GM19395 (cell line): ENCODE measurements around the gene C2CD4C.
"Not testable (repeated sequence)": the region's sequence is repeated elsewhere in the genome, so short reads cannot be mapped to it uniquely, and the experiment has no call there.

ENCODE experiments used
- ATAC-seq: cut with Tn5 transposase; IDR thresholded peaks from one replicate; pipeline ENCODE4 v1.9.1; 2021; ENCODE audit warnings: mild to moderate bottlenecking, moderate library complexity; ENCODE audit not compliant: unreplicated experiment

Gene C2CD4C

DNA sequence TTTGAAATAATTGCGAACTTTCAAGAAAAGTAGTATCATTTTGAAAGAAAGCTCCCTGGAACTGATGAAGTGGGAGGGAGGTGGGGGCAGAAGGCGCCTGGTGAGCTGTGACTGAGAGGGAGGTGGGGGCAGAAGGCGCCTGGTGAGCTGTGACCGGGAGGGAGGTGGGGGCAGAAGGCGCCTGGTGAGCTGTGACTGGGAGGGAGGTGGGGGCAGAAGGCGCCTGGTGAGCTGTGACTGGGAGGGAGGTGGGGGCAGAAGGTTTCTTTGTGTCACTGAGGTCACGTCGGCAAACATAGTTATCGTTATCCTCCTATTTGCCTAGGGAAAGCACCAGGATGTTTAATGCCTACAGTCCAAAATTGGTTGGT is 24.2 kb downstream of the C2CD4C start:
- ATAC-seq: no peak

DNA sequence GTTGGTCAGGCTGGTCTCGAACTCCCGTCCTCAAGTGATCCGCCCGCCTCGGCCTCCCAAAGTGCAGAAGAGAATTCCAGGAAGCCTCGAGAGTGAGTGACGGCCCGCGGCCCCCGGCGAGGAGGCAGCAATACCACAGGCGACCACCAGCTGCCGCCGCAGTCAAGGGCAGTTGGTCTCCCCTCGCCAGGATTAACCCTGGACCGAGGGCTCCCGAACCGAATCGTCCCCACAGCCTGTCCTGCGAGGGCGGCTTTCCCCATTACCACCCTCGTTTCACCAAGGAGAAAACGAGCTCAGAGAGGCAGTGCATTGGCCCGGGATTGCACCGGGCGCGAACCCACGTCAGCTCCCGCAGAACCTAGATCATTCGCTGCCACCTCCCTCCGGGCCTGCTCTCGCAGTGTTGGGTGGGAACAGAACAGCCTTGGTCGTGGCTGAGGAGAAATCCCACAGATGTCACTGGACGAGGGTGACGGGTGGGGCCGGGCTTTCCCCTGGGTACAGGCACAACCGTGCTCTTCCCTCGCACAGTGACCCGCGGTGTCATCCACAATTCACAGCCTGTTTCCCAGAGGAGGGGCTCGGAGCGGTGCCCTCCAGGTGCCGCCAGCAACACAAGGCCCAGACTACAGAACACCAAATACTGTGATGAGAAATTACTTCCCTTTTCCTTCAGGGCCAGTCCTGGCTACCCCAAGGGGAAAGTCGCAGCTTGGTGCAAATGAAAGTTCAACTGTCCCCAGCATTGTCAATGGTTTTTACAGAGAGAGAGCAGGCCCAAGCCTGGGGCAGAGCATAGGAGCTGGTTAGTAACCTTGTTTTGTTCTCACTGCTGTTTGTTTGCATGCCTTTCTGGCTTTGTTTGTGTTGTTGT is 24.8 kb downstream of the C2CD4C start:
- no peak for ATAC-seq

GRCh38 chr19:383040-383439 is 25.9 kb downstream of the C2CD4C start:
- ATAC-seq: no peak

- ATAC-seq: not testable (repeated sequence)
Measured at GRCh38 chr19:382578-382977, 26.4 kb downstream of the C2CD4C start.

GRCh38 chr19:381901-382300 is 27.0 kb downstream of the C2CD4C start:
- not testable (repeated sequence) for ATAC-seq

GRCh38 chr19:380618-381219 is 28.2 kb downstream of the C2CD4C start:
- not testable (repeated sequence) for ATAC-seq

DNA sequence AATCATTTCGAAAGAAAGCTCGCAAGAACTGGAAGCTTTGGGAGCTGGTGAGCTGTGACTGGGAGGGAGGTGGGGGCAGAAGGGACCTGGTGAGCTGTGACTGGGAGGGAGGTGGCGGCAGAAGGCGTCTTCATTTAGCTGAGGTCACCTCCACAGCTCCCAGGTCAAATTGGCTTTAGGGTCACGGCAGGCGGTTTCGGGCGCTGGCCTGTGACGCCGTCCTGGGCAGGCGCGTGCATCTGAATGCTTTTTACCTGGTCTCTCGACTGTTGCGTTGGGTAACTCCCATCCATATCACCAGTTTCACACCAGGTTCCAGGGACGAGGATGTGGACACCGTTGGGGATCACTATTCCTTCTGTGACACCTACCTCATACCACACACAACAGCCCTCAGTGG is 29.2 kb downstream of the C2CD4C start:
- no peak for ATAC-seq

- no peak for ATAC-seq
Measured at GRCh38 chr19:378706-379105, 30.2 kb downstream of the C2CD4C start.

DNA sequence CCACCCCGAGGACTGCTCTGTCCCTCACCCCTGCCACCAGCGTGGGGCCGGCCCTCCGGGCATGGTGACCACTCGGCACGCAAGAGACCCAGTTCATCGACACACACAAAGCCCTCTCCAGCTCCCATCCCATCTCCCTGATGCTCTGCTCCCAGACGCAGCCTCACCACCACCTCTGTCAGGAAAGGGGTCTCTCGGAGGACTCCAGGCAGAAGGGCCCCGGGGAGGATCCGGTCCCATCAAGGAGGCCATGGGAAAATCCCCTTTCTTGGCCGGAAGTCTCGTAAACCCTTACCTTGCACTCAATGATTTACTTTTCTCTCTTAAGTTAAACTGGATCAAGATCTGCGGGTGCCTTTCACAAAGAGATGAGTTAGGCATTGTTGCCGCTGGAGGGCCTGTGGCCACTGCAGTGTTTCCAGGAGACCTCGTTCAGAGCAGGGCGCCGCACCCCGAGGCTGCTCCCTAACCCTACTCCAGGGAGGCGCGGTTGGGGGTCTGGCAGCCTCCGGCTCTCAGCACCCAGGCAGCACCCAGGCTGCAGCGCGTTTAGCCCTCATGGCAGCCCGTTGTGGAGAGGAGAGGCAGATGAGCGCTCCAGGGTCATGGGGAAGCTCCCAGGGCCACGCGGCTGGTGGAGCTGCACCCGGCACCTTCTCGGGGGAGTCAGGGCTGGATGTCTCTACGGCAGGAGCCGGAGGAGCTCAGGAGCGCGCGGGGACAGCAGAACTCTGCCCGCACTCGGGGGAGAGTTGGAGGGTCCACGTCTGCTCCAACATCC is 31.0 kb downstream of the C2CD4C start:
- ATAC-seq: no peak

GRCh38 chr19:376111-376470 is 32.9 kb downstream of the C2CD4C start:
- no peak for ATAC-seq

DNA sequence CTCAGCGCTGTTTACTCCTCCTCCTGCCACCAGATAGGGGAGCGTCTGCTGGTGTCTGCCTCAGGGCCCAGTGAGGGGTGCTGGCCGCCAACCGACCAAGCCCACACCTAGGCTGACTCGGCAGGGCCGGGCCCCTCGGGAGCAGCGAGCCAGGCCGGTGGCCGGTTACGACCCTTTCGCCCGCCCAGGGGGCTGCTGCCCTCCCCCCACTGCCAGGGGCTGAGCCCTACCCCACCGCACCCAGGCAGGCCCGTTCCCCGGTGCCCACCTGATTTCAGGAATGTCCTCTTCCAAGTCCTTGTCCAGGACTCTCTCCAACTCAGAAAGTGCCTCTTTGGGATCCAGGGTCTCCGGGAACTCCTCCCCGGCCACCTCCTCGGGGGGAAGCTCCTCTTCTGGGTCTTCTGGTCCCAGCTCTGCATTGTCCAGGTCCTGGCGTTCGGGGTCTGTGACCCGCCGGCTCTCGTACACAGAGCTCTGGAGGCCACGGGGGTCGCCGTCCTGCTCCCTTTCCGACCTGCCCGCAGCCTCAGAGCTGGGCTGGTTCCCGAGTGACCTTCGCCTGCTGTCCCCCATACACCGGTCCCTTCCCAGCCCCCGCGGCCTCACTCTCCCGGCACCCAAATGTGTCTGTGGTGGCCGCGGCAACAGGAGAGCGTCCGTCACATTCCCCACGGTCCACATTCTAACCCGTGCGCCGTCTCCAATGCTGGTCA is 33.4 kb downstream of the C2CD4C start:
- ATAC-seq: no peak

- no peak for ATAC-seq
Measured at GRCh38 chr19:374886-375235, 34.1 kb downstream of the C2CD4C start.

DNA sequence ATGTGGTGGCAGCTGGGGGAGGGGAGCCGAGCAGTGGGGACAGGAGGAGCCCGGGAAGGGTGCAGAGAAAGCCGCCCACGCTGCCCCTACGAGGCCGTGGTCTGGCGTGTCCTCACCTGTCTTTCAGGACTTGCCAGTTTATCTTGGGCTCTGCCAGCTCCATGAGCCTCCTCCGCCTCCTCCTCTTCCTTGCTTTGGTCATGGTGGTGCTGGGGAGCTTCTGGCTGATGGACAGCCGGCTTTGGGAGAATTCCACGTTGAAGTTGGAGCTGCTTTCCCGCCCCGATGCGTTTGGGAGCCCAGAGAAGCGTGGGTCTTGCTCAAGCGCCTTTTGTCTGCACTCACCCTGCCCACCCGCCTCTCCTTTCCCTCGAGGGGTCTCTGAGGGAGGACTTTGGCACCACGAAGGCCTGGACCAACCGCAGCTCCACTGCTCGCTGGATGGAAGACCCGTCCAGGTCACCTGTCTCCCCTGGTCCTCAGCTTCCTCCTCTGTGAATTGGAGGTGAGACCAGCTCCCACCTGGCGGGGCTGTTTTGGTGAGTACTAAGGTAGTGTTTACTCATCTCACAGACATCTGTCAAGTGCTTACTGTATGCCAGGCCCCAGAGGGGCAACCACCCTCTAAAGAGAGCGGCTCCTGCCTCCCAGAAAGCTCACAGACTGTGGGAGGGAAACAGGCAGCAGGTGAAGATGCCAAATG is 34.6 kb downstream of the C2CD4C start:
- no peak for ATAC-seq

DNA sequence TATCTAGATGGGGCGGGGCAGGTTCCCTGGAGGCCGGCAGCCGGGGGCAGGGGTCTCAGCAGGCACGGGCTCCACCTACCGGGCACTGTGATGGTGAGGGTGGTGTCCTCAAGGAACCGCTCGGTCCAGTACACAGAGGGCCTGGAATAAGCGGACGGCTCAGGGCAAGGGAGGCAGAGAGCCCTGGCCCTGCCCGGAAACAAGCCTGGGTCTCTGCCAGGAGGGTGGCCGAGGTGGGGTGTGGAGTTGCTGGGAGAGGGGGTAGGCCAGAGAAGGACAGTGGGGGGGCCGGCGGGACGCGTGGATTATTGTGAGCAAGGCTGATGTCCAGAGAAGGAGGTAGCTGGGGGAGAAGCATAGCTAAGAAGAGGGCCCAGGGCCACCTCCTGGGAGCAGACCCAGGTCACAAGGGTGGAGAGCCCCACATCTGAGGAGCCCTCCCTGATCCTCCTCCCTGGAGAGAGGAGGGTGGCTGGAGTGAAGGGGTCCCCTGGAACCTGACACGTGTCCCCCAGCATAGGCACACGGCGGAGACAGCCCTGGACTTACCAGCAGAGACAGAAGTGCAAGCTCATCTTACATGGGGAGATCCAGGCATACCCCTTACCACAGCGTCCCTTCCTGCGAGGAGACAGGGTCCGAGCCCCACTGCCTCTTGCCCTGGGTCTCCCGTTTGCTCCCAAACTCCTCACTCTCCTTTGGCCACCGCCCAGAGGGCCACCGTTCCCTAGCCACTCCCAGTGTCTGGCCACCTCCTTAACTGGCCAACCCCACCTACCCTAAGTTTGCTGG is 35.4 kb downstream of the C2CD4C start:
- no peak for ATAC-seq

DNA sequence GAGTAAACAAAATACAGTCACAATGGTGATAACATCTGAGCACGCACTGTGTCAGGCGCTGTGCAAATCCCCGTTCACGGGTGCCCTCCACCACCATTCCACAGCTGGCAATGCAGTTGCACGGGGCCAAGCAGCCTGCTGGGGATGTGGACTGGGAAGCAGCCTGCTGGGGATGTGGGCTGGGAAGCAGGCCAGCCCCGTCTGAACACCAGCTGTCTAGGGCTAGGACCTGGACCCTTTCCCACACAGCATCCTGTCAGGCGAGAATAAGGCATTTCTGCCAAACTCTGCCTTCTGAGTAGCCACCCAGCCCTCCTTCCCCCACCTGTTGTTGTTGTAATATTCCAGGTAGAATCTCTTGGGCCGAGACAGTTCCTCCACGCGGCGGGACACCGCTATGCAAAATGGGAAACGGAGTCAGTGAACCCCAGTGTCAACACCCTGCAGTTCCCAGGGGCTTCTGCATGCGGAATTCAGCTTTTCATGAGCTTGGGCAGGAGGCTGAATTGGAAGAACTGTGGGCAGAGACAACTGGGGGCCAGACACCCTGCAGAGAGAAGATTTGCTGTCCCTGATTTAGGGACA is 36.5 kb downstream of the C2CD4C start:
- ATAC-seq: no peak

DNA sequence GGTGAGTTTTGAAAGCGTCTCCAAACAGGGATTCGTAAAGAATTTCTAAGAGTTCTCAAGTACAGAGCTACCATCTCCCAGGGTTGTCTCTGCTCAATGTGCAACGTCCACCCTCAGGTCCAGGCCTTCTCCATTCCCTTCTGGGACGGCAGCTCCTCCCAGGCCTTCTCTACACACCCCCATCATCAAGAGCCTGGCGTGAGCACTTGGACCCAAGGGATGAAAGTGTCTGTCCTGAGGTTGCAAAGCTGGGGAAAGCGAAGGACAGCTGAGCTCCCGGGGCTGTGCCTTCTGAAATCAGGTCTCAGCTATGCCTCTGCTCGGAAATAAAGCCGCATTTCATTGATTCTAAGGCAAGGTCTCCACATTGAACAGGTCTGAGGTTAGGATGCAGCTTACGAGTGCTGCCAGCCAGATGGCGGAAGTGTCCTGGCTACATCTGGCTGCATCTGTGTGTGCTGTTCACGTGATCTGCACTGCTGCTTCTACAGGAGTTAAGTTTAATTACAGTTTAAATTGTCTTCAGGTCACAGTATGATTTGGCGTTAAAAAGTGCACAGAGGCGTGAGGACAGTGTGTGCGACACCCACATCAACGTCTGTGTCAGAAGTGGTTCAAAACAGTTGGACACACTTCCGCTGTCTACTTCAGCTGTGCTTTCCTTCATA is 37.3 kb downstream of the C2CD4C start:
- no peak for ATAC-seq

GRCh38 chr19:370641-371330 is 38.2 kb downstream of the C2CD4C start:
- ATAC-seq: no peak

DNA sequence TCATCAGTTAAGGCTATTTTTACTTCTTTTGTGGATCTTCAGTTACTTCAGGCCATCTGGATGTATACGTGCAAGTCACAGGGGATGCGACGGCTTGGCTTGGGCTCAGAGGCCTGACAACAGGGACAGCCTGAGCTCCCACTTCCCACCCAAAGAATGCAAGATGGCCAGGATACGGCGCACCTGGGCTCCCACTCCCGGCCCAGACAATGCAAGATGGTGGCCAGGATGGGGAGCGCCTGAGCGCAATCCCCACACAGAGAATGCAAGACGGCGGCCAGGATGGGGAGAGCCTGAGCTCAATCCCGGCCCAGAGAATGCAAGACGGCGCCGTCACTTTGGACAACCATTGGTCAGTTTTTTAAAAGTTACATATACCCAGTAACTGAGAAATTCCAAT is 39.1 kb downstream of the C2CD4C start:
- no peak for ATAC-seq
